Osteoblast (primary cell): ENCODE data around the gene TMEM181. TPM values are rescaled to one million over a fixed set of nuclear protein-coding genes. Genes with fewer than 3 reads are reported as not detected.

Experiments used
- DNase-seq: peaks from one replicate; pipeline ENCODE4 v3.0.0; 2011; ENCODE audit warnings: low spot score, mixed read lengths; ENCODE audit not compliant: insufficient read length; ENCODE audit errors: missing footprints
- H2AFZ ChIP-seq: 2 replicates; pipeline ENCODE4 v1.6.0; 2011; ENCODE audit warnings: mild to moderate bottlenecking, low read length
- H3K27ac ChIP-seq: 2 replicates; pipeline ENCODE4 v1.5.1; 2011; ENCODE audit warnings: mild to moderate bottlenecking, low read depth, low read length, moderate library complexity
- H3K27me3 ChIP-seq: 2 replicates; pipeline ENCODE4 v1.6.0; 2012; ENCODE audit warnings: mild to moderate bottlenecking, control low read depth, inconsistent platforms, low read length, moderate library complexity; ENCODE audit not compliant: insufficient read depth
- H3K36me3 ChIP-seq: 2 replicates; pipeline ENCODE4 v1.5.1; 2011; ENCODE audit warnings: mild to moderate bottlenecking, low read length, control low read depth, moderate library complexity; ENCODE audit not compliant: insufficient read depth
- H3K4me1 ChIP-seq: 2 replicates; pipeline ENCODE4 v1.5.1; 2011; ENCODE audit warnings: mild to moderate bottlenecking, low read length, control low read depth, moderate library complexity; ENCODE audit not compliant: insufficient read depth
- H3K4me2 ChIP-seq: 2 replicates; pipeline ENCODE4 v1.6.0; 2011; ENCODE audit warnings: mild to moderate bottlenecking, low read length; ENCODE audit not compliant: insufficient read depth
- H3K4me3 ChIP-seq: fragments of 200-600 bp; sonication (generic); 3 replicates; pipeline ENCODE4 v1.5.1; 2012; ENCODE audit warnings: mild to moderate bottlenecking, low read length, inconsistent platforms; ENCODE audit not compliant: insufficient read depth
- H3K79me2 ChIP-seq: 2 replicates; pipeline ENCODE4 v1.6.0; 2012; ENCODE audit warnings: mild to moderate bottlenecking, low read length, control low read depth, inconsistent platforms; ENCODE audit not compliant: insufficient read depth
- H3K9me3 ChIP-seq: 2 replicates; pipeline ENCODE4 v1.5.1; 2011; ENCODE audit warnings: low read depth, low read length, control low read depth
- H4K20me1 ChIP-seq: 2 replicates; pipeline ENCODE4 v1.6.0; 2012; ENCODE audit warnings: mild to moderate bottlenecking, low read length, control low read depth; ENCODE audit not compliant: insufficient read depth
- total RNA-seq: library from RNA; depleted of rRNA; stranded (reverse); fragments of >200 nt; gene quantifications from 2 replicates; pipeline ENCODE4 v1.2.3, GENCODE V29; 2012
- TF ChIP-seq, protein P1 (sequence below): IDR thresholded peaks from 2 replicates; pipeline ENCODE4 v1.5.1; 2011; ENCODE audit warnings: mild to moderate bottlenecking, low read depth, low read length, moderate library complexity; ENCODE audit errors: extremely low read depth

Gene TMEM181
- total RNA-seq, 1 donor = 43.8 TPM

DNA sequence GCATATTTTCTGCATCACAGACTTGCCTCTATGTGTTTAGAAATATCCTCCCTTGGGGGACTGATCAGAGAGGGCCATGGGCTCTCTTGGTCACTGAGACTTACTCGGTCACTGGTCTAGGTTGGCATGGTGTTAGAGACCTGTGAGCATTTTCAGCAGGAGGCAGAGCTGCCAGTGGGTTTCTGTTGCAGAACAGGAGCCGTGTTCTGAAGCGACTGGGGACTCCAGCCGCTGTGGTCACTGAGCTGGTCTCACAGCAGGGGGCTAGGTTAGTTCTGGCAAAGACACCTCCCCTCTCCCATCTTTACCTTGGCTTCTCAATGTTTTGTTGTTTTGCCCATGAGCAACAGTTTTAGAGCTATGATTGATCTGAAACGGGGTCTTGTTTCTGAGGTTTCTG lies 8.7 kb downstream of the TMEM181 start:
- Histone ChIP-seq H3K27ac (no peak overlapping the region), H3K36me3 (no peaks in the 10 kb centered on the region), H2AFZ (no peak overlapping the region), H3K9me3 (no peaks in the 10 kb centered on the region), H3K27me3 (no peaks in the 10 kb centered on the region), H3K4me3 (no peak overlapping the region), H3K4me1 (no peaks in the 10 kb centered on the region), H3K4me2 (no peak overlapping the region), H4K20me1 (peaks cover 81% of the 10 kb centered on the region), H3K79me2 (peaks cover 92% of the 10 kb centered on the region)
- peak; percentile 47 for DNase-seq
- TF ChIP-seq, protein P1, sequence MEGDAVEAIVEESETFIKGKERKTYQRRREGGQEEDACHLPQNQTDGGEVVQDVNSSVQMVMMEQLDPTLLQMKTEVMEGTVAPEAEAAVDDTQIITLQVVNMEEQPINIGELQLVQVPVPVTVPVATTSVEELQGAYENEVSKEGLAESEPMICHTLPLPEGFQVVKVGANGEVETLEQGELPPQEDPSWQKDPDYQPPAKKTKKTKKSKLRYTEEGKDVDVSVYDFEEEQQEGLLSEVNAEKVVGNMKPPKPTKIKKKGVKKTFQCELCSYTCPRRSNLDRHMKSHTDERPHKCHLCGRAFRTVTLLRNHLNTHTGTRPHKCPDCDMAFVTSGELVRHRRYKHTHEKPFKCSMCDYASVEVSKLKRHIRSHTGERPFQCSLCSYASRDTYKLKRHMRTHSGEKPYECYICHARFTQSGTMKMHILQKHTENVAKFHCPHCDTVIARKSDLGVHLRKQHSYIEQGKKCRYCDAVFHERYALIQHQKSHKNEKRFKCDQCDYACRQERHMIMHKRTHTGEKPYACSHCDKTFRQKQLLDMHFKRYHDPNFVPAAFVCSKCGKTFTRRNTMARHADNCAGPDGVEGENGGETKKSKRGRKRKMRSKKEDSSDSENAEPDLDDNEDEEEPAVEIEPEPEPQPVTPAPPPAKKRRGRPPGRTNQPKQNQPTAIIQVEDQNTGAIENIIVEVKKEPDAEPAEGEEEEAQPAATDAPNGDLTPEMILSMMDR = no peak

DNA sequence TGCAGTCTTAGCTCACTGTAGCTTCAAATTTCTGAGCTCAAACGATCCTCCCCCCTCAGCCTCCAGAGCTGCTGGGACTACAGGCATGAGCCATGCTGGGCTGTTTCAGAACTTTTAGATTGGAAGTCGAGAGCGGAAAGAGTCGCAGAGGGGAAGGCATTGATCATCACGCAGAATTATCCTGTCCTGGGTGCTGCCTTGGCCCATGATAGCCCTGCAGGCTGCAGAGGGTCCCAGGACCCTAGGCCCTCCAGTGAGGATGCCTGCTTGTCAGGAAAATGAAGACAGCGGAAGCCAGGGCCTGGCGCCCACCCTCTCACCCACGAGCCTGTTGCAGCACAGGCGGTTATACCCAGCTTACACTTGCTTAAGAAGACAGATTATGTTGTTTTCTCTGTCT lies 9.1 kb downstream of the TMEM181 start:
- Histone ChIP-seq H3K9me3 (no peaks in the 10 kb centered on the region), H3K4me2 (no peak overlapping the region), H4K20me1 (peaks cover 80% of the 10 kb centered on the region), H3K36me3 (no peaks in the 10 kb centered on the region), H3K4me3 (no peak overlapping the region), H2AFZ (no peak overlapping the region), H3K27ac (no peak overlapping the region), H3K4me1 (no peaks in the 10 kb centered on the region), H3K79me2 (peaks cover 92% of the 10 kb centered on the region), H3K27me3 (no peaks in the 10 kb centered on the region)
- TF ChIP-seq, protein P1 = no peak
- peak; percentile 56 for DNase-seq

DNA sequence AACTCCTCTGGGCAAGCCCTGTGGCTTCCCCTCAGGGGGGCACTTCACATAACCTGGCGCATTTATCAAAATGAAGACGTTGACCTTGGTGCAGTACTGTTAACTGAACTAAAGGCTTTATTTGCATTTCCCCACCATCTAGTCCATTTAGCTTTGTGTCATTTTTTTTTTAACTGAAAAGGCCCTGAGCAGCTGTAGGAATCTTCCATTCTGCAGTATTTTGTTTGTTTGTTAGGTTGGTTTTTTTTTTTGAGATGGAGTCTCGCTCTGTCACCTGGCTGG lies 10.7 kb downstream of the TMEM181 start:
- Histone ChIP-seq H3K27ac (no peak overlapping the region), H3K27me3 (no peaks in the 10 kb centered on the region), H2AFZ (no peak overlapping the region), H3K9me3 (no peaks in the 10 kb centered on the region), H3K36me3 (no peaks in the 10 kb centered on the region), H3K4me3 (no peak overlapping the region), H4K20me1 (peaks cover 75% of the 10 kb centered on the region), H3K79me2 (peaks cover 90% of the 10 kb centered on the region), H3K4me2 (no peak overlapping the region), H3K4me1 (peaks cover 2% of the 10 kb centered on the region)
- TF ChIP-seq, protein P1 = no peak
- no peak for DNase-seq

DNA sequence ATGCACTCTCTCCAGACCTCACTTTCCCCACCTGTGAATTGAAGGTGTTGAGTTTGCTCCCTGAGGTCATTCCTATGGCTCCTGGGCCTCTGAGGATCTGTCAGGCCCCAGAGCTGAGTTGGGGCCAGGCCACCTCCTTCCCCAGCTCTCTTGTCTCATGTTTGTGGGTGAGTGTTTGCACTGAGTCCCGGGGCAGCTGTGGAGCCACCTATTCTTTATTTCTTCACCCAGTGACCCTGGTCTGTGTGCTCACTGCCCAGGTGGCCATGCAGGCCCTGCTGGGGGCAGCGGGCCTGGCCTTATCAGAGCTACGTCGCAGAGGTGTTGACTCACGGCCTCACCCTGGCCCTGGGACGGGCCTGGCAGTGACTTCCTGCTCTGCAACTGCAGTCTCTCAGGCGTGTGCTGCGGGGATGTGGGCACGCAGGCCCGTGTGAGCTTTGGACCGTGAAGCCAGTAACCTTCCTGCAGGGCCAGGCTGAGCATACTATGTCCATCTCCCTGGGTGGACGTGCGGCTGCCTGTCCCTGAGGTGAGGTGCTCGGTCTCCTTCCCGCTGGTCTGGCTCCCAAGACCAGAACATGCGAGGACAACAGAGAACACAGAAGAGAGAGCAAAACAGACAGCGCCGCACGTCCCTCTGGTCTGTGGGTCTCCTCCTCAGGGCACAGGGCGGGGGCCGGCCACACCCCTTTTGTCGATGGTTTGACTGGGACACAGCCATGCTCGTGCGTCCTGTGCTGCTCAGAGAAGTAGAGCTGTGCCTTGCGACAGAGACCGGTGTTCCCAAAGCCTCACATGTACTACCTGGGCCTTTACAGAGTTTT lies 12.1 kb downstream of the TMEM181 start:
- peaks cover 3% of the 10 kb centered on the region for H3K4me1 ChIP-seq

More for the DNA sequence above, 12.1 kb downstream of the TMEM181 start:
- H3K4me2 ChIP-seq = no peak overlapping the region
- H3K27me3 ChIP-seq = no peaks in the 10 kb centered on the region
- DNase-seq = peak; percentile 58
- H3K27ac ChIP-seq = no peak overlapping the region
- peaks cover 87% of the 10 kb centered on the region for H3K79me2 ChIP-seq
- no peak overlapping the region for H2AFZ ChIP-seq
- H3K9me3 ChIP-seq = no peaks in the 10 kb centered on the region
- H4K20me1 ChIP-seq = peaks cover 67% of the 10 kb centered on the region
- H3K36me3 ChIP-seq = no peaks in the 10 kb centered on the region
- TF ChIP-seq, protein P1 = no peak
- no peak overlapping the region for H3K4me3 ChIP-seq
